ENCODE results near the gene PCDHB7.
"Not testable (repeated sequence)": the region's sequence is repeated elsewhere in the genome, so short reads cannot be mapped to it uniquely, and the experiment has no call there.

Gene PCDHB7

DNA sequence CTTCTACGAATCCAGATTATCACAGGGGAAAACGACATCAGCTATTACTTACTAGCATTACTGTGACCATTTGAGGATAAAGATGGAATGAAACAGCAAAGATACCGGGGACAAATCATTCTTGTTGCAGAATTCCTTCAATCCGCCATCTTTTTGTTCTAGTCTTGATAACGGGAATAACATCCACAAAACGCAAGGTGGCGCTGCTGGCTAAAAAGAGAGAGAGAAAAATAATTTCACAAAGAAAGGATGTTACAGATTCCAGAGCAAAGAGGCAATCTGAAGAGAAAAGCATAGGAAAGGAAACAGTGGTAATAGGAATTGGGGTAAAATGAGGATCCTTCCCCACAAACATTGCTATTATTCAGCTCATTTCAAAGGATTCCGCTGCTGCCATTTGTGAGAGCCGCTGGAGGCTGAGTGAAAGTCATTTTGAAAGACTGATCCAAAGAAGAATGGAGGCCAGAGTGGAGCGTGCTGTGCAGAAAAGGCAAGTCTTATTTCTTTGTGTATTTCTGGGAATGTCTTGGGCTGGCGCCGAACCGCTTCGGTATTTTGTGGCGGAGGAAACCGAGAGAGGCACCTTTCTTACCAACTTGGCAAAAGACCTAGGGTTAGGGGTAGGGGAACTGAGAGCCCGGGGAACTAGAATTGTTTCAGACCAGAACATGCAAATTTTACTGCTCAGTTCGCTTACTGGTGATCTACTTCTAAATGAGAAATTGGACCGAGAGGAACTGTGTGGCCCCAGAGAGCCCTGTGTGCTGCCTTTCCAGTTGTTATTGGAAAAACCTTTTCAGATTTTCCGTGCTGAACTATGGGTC, at the start of gene PCDHB7:
TSS of gene PCDHB7 (plus strand) at position 264 of the 824 bp plus-strand sequence. CDS start at position 456, 192 bp downstream.
- no peak for DNase-seq (ENCODE audit: low read depth in 2 of 2)

DNA sequence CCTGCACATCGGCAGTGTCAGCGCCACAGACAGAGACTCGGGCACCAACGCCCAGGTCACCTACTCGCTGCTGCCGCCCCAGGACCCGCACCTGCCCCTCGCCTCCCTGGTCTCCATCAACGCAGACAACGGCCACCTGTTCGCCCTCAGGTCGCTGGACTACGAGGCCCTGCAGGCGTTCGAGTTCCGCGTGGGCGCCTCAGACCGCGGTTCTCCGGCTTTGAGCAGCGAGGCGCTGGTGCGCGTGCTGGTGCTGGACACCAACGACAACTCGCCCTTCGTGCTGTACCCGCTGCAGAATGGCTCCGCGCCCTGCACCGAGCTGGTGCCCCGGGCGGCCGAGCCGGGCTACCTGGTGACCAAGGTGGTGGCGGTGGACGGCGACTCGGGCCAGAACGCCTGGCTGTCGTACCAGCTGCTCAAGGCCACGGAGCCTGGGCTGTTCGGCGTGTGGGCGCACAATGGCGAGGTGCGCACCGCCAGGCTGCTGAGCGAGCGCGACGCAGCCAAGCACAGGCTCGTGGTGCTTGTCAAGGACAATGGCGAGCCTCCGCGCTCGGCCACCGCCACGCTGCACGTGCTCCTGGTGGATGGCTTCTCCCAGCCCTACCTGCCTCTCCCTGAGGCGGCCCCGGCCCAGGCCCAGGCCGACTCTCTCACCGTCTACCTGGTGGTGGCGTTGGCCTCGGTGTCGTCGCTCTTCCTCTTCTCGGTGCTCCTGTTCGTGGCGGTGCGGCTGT, 48.9 kb upstream of the PCDHB7 start:
- DNase-seq (ENCODE audit: low read depth in 2 of 2): not testable (repeated sequence)

DNA sequence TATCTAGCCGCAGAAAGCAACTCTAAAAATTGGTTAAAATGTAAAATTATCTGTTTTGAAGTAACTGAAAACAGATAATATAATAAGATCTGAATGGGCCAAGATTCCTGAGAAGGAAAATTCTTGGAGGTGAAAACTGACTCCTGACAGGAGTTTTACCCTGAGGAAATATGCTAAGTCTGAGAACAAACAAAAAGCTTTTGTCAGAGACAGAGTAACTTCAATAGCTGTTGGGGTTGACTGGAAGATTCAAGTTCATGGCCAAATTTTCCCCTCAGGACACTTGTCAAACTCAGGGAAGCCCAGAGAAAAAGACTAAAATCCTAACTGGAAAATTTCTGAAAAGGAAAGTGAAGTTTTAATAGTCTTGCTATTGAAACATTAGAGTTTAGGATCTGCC, 45.1 kb upstream of the PCDHB7 start:
- no peak for DNase-seq (ENCODE audit: low read depth in 2 of 2)

DNA sequence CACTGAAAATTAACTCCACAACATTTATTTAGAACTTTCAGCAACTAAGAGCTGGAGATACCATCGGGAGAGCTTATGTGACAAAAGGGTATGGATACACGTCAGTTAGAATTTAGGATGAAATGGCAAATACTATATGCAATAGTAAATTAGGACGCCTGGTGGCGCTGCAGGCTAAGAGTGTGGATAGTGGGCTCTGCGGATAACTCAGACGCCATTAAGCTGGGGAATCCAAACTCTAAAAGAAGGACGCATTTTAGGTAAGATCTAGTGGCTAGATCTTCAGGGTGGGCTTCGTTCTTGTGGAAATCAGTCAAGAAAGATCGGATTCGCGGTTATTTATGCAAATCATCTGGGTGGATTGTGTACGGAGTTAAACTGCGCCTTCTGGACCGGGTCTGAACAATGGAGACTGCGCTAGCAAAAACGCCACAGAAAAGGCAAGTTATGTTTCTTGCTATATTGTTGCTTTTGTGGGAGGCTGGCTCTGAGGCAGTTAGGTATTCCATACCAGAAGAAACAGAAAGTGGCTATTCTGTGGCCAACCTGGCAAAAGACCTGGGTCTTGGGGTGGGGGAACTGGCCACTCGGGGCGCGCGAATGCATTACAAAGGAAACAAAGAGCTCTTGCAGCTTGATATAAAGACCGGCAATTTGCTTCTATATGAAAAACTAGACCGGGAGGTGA, 37.3 kb upstream of the PCDHB7 start, which contains the start of gene PCDHB5:
TSS of gene PCDHB5 (plus strand) at position 177 of the 688 bp plus-strand sequence. CDS start at position 406, 229 bp downstream.
- DNase-seq (ENCODE audit: low read depth in 2 of 2): no peak

DNA sequence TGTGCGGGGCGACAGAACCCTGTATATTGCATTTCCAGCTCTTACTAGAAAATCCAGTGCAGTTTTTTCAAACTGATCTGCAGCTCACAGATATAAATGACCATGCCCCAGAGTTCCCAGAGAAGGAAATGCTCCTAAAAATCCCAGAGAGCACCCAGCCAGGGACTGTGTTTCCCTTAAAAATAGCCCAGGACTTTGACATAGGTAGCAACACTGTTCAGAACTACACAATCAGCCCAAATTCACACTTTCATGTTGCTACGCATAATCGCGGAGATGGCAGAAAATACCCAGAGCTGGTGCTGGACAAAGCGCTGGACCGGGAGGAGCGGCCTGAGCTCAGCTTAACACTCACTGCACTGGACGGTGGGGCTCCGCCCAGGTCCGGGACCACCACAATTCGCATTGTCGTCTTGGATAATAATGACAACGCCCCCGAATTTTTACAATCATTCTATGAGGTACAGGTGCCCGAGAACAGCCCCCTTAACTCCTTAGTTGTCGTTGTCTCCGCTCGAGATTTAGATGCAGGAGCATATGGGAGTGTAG, 36.7 kb upstream of the PCDHB7 start:
- DNase-seq (ENCODE audit: low read depth in 2 of 2): no peak

DNA sequence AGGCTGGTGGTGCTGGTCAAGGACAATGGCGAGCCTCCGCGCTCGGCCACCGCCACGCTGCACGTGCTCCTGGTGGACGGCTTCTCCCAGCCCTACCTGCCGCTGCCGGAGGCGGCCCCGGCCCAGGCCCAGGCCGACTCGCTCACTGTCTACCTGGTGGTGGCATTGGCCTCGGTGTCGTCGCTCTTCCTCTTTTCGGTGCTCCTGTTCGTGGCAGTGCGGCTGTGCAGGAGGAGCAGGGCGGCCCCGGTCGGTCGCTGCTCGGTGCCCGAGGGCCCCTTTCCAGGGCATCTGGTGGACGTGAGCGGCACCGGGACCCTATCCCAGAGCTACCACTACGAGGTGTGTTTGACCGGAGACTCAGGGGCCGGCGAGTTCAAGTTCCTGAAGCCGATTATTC, 35.1 kb upstream of the PCDHB7 start:
- not testable (repeated sequence) for DNase-seq (ENCODE audit: low read depth in 2 of 2)

DNA sequence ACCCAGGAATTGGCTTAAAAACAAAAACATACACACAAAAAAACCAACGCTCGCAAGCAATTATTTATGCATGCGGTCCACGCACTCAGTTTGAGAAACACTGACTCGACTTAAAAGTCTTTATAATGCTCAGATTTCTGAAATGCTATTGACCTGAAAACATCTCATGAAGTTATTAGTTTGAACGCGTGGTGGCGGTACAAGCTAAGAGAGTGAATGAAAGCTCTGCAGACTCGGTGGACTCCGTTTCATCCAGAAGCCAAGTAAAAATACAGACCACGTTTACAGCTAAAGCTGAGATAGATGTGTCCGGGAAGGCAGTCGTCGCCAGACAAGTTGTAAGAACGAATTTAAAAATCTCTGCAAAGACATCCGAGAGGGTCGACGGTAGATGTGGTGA, 22.6 kb upstream of the PCDHB7 start, which contains the start of gene PCDHB6:
TSS of gene PCDHB6 (plus strand) at position 246 of the 400 bp plus-strand sequence. CDS start 201 bp downstream, outside the sequence.
- no peak for DNase-seq (ENCODE audit: low read depth in 2 of 2)

DNA sequence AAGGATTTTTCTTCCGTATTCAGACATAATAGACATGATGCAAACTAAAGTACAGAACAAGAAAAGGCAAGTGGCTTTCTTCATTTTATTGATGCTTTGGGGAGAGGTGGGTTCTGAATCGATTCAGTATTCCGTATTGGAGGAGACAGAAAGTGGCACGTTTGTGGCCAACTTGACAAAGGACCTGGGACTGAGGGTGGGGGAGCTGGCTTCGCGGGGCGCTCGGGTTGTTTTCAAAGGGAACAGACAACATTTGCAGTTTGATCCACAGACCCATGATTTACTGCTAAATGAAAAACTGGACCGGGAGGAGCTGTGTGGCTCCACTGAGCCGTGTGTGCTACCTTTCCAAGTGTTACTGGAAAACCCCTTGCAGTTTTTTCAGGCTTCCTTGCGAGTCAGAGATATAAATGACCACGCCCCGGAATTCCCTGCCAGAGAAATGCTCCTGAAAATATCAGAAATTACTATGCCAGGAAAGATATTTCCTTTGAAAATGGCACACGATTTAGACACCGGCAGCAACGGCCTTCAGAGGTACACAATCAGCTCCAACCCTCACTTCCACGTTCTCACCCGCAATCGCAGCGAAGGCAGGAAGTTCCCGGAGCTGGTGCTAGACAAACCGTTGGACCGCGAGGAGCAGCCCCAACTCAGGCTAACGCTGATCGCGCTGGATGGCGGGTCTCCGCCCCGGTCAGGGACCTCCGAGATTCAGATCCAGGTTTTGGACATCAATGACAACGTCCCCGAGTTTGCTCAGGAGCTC, 22.0 kb upstream of the PCDHB7 start:
- DNase-seq (ENCODE audit: low read depth in 2 of 2): no peak

DNA sequence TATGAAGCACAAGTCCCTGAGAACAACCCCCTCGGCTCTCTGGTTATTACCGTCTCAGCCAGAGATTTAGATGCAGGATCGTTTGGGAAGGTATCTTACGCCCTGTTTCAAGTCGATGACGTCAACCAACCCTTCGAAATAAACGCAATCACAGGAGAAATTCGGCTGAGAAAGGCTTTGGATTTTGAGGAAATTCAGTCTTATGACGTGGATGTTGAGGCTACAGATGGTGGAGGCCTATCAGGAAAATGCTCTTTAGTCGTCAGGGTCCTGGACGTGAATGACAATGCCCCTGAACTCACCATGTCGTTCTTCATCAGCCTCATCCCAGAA, 21.5 kb upstream of the PCDHB7 start:
- no peak for DNase-seq (ENCODE audit: low read depth in 2 of 2)

DNA sequence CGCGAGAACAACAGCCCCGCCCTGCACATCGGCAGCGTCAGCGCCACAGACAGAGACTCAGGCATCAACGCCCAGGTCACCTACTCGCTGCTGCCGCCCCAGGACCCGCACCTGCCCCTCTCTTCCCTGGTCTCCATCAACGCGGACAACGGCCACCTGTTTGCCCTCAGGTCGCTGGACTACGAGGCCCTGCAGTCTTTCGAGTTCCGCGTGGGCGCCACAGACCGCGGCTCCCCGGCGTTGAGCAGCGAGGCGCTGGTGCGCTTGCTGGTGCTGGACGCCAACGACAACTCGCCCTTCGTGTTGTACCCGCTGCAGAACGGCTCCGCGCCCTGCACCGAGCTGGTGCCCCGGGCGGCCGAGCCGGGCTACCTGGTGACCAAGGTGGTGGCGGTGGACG, 20.8 kb upstream of the PCDHB7 start:
- not testable (repeated sequence) for DNase-seq (ENCODE audit: low read depth in 2 of 2)

DNA sequence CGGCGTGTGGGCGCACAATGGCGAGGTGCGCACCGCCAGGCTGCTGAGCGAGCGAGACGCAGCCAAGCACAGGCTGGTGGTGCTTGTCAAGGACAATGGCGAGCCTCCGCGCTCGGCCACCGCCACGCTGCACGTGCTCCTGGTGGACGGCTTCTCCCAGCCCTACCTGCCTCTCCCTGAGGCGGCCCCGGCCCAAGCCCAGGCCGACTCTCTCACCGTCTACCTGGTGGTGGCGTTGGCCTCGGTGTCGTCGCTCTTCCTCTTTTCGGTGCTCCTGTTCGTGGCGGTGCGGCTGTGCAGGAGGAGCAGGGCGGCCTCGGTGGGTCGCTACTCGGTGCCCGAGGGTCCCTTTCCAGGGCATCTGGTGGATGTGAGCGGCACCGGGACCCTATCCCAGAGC, 20.3 kb upstream of the PCDHB7 start:
- not testable (repeated sequence) for DNase-seq (ENCODE audit: low read depth in 2 of 2)

DNA sequence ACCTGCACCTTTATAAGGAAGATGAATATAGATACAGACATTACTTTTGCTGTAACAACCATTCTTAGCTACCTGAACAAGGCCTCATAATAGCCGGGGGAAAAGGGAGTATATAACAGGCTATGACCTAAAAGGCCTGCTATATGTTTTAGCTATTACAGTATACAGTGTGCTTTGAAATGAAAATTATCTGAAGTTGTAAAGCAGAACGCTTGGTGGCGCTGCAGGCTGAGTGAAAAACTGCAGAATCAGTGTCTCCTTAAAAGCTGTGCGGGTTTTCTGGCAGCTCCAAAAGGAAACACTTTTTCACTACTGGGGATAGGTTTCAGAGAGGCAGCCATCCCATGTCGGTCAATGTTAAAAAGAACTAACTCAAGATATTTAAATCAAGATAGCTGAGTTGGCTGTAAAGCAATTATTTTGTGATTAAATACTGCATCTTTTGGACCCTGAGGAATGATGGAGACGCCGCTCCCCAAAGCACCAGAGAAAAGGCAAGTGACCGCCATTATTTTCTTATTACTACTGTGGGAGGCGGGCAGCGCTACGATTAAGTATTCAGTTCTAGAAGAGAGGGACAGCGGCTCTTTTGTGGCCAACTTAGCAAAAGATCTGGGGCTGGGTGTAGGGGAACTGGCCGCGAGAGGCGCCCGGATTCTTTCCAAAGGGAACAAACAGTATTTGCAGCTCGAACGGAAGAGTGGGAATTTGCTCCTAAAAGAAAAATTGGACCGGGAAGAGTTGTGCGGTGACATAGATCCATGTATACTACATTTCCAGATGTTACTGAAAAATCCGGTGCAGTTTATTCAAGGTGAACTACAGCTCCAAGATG, 16.7 kb upstream of the PCDHB7 start:
- DNase-seq (ENCODE audit: low read depth in 2 of 2): no peak

DNA sequence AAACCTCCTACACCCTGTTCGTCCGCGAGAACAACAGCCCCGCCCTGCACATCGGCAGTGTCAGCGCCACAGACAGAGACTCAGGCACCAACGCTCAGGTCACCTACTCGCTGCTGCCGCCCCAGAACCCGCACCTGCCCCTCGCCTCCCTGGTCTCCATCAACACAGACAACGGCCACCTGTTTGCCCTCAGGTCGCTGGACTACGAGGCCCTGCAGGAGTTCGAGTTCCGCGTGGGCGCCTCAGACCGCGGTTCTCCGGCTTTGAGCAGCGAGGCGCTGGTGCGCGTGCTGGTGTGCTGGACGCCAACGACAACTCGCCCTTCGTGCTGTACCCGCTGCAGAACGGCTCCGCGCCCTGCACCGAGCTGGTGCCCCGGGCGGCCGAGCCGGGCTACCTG, 15.1 kb upstream of the PCDHB7 start:
- DNase-seq (ENCODE audit: low read depth in 2 of 2): not testable (repeated sequence)

DNA sequence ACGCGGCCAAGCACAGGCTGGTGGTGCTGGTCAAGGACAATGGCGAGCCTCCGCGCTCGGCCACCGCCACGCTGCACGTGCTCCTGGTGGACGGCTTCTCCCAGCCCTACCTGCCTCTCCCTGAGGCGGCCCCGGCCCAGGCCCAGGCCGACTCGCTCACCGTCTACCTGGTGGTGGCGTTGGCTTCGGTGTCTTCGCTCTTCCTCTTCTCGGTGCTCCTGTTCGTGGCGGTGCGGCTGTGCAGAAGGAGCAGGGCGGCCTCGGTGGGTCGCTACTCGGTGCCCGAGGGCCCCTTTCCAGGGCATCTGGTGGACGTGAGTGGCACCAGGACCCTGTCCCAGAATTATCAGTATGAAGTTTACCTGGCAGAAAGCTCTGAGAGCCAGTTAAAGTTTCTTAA, 14.5 kb upstream of the PCDHB7 start:
- DNase-seq (ENCODE audit: low read depth in 2 of 2): not testable (repeated sequence)

DNA sequence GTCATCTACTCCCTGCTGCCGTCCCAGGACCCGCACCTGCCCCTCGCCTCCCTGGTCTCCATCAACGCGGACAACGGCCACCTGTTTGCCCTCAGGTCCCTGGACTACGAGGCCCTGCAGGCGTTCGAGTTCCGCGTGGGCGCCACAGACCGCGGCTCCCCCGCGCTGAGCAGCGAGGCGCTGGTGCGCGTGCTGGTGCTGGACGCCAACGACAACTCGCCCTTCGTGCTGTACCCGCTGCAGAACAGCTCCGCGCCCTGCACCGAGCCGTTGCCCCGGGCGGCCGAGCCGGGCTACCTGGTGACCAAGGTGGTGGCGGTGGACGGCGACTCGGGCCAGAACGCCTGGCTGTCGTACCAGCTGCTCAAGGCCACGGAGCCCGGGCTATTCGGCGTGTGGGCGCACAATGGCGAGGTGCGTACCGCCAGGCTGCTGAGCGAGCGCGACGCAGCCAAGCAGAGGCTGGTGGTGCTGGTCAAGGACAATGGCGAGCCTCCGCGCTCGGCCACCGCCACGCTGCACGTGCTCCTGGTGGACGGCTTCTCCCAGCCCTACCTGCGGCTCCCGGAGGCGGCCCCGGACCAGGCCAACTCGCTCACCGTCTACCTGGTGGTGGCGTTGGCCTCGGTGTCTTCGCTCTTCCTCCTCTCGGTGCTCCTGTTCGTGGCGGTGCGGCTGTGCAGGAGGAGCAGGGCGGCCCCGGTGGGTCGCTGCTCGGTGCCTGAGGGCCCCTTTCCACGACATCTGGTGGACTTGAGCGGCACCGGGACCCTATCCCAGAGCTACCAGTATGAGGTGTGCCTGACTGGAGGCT, 2.1 kb downstream of the PCDHB7 start:
- DNase-seq (ENCODE audit: low read depth in 2 of 2): not testable (repeated sequence)

DNA sequence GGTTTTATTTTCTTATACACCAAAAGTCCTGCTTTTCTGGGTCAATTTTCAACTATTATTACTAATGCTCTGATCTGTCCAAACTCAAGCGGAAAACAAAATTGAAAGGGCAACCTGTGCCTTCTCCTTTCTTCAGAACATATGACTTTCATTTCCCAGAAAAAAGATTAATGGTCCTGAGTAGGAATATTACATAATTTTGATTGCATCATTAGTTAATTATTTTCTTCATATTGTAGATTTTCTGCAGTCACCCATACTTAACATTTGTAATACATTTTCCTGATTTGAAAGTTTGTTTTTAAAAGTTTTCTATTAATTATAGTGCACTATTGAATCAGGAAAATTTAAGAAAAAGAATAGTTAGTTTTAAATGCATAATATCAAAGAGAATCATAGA, 3.5 kb downstream of the PCDHB7 start:
- DNase-seq (ENCODE audit: low read depth in 2 of 2): no peak

DNA sequence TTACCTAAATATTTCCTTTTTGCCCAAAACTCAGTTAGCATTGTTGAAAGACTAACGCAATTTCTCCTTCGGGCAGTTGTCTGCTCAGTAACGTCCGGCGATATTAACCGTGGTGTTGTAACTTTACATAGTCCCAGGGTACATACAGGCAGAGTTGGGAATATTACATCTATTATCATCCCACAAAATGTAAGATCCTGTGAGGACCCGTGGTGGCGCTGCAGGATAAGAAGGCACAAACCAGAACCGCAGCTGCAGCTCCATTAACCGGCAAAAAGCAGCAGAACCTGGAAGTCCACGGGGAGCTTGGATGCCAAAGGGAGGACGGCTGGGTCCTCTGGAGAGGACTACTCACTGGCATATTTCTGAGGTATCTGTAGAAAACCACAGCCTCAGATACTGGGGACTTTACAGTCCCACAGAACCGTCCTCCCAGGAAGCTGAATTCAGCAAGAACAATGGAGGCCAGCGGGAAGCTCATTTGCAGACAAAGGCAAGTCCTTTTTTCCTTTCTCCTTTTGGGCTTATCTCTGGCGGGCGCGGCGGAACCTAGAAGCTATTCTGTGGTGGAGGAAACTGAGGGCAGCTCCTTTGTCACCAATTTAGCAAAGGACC, 5.2 kb downstream of the PCDHB7 start, which contains the start of gene PCDHB8:
TSS of gene PCDHB8 (plus strand) at position 214 of the 615 bp plus-strand sequence. CDS start at position 459, 245 bp downstream.
- not testable (repeated sequence) for DNase-seq (ENCODE audit: low read depth in 2 of 2)

DNA sequence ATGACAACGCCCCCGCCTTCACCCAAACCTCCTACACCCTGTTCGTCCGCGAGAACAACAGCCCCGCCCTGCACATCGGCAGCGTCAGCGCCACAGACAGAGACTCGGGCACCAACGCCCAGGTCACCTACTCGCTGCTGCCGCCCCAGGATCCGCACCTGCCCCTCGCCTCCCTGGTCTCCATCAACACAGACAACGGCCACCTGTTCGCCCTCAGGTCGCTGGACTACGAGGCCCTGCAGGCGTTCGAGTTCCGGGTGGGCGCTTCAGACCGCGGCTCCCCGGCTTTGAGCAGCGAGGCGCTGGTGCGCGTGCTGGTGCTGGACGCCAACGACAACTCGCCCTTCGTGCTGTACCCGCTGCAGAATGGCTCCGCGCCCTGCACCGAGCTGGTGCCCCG, 6.9 kb downstream of the PCDHB7 start:
- DNase-seq (ENCODE audit: low read depth in 2 of 2): not testable (repeated sequence)

DNA sequence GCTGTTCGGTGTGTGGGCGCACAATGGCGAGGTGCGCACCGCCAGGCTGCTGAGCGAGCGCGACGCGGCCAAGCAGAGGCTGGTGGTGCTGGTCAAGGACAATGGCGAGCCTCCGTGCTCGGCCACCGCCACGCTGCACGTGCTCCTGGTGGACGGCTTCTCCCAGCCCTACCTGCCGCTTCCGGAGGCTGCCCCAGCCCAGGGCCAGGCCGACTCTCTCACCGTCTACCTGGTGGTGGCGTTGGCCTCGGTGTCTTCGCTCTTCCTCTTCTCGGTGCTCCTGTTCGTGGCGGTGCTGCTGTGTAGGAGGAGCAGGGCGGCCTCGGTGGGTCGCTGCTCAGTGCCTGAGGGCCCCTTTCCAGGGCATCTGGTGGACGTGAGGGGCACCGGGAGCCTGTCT, 7.4 kb downstream of the PCDHB7 start:
- DNase-seq (ENCODE audit: low read depth in 2 of 2): not testable (repeated sequence)
